AG08395 (cell line): ENCODE data around the gene DRGX.

Source experiments
- DNase-seq: peaks from one replicate; pipeline ENCODE4 v3.0.0; 2012; ENCODE audit warnings: mixed read lengths, low spot score

The DRGX gene

GRCh38 chr10:49361735-49362568, 33.9 kb downstream of the DRGX start:
- DNase-seq = no peak

- no peak for DNase-seq
Observed at GRCh38 chr10:49361178-49361554, 34.7 kb downstream of the DRGX start.

- no peak for DNase-seq
Observed at GRCh38 chr10:49360271-49361177, 35.4 kb downstream of the DRGX start.

DNA sequence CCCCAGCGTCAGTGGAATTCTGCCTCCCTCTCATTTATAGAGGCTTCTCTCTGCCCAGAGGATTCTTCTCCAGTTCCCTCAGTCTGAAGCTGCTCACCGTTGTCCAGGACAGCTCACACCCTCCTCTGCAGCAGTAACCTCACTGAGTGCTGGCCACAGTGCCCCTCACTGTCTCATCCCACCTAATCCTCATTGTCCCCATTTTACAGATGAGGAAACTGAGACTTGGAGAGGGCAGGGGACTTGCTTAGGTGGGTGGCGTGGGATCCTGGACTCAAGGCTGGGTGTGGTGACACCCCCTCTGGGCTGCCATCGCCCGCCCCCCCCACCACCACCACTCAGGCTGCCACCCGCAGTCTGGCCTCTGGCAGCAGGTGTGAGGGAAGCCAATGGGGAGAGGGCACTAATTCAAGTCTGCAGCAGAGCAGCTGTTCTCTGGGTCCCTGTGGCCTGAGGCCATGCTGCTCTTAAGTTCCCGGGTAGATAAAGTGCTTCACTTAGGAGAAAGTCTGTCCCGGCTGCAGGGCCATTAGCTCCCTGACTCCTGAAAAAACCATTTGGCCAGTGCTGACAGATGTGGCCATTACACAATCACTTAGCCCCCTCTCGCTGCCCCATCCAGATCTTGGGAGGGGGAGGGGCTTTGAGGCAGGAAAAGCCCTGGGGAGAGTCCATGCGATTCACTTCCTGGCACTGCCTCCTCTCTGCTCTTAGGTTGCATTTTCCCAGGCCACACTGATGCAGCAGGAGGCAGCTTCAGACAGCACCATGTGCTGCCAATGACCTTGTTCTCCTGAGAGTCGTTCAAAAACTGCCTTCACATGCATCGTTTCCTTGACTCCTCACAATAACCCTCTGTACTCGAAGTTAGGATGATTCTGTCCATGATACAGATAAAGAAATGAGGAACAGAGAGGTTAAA, 36.3 kb downstream of the DRGX start:
- no peak for DNase-seq

- DNase-seq = no peak
Observed at GRCh38 chr10:49357910-49358309, 38.0 kb downstream of the DRGX start.

DNA sequence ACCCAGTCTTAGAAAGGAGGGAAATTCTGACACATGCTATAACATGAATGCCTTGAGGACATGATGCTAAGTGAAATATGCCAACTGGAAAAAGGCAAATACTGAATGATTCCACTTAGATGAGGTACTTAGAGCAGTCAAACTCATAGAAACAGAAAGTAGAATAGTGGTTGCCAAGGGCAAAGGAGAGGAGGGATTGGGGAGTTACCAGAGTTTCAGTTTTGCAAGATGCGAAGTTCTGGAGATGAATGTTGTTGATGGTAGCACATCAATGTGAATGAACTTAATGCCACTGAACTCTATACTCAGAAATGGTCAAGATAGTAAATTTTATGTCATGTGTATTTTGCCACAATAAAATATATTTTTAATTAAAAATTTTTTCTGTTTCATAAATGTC, 38.9 kb downstream of the DRGX start:
- DNase-seq = no peak

GRCh38 chr10:49356181-49356580, 39.7 kb downstream of the DRGX start:
- DNase-seq = no peak

DNA sequence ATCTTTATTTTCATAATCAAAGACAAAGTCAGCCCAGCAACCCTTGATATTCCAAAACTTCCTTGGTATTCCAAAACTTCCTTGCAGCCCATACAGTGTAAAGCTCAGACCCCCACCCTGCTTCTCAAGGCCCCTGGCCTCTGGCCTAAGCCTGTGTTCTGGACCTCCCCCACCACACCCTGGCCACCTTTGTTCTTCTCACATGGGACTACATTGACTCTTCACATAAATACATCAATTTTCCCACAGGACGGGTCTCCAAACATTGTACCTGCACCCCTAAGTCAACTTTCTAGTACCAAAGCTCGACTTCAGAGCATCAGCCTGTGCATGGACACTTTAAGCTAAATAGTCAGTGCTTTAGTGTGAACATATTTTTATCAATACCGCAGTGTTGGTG, 40.7 kb downstream of the DRGX start:
- DNase-seq = no peak

- no peak for DNase-seq
Observed at GRCh38 chr10:49354593-49354992, 41.3 kb downstream of the DRGX start.

DNA sequence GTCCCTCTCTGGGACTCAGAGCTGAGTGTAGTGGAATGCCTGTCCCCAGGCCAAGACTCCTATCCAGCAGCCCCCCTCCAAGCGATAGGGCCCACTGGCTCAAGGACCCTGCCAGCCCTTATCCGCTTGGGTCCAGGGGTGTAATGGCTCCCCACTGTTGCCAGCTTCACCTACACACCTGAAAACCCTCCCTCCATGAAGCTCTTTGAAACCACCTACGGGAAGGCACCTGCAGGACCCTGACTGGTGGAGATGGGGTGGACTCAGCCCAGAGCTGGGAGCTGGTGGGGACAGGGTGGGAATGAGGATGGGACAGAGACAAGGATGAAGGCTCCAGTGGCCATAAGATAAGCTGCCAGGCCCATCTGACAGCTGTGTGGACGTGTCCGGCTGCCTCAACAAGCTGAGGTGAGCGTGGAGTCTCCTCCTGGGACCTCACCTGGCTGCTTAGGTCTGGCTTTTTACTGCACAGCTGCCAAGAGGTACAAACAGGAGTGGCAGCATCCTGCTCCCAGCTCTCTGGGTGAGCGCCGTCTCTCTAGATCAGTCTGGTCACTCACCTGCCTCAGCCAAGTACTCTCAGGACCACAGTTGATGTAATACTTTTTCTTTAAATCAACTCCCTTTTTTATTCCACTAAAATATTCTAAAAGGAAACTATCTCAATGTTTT, 41.9 kb downstream of the DRGX start:
- DNase-seq = no peak

- no peak for DNase-seq
Observed at GRCh38 chr10:49353026-49353894, 42.6 kb downstream of the DRGX start.

- DNase-seq = no peak
Observed at GRCh38 chr10:49352323-49352722, 43.6 kb downstream of the DRGX start.

DNA sequence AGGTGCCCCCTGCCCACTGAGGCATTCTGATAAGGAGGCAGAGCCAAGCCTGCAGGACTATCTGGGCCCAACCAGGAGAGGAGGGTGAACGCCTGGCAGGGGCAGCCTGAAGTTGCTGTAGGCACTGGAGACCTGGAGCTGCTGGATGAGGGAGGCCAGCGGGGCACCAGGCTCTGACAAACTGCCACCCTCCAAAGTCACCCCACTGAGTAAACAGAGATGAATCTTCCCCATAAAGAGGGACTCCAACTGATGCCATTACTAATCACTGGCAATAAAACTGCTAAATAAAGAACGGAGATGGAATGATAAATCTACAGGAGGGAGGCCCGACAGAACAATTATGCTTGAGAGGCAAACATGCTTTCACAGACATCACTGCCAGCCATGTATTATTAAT, 44.2 kb downstream of the DRGX start:
- no peak for DNase-seq

DNA sequence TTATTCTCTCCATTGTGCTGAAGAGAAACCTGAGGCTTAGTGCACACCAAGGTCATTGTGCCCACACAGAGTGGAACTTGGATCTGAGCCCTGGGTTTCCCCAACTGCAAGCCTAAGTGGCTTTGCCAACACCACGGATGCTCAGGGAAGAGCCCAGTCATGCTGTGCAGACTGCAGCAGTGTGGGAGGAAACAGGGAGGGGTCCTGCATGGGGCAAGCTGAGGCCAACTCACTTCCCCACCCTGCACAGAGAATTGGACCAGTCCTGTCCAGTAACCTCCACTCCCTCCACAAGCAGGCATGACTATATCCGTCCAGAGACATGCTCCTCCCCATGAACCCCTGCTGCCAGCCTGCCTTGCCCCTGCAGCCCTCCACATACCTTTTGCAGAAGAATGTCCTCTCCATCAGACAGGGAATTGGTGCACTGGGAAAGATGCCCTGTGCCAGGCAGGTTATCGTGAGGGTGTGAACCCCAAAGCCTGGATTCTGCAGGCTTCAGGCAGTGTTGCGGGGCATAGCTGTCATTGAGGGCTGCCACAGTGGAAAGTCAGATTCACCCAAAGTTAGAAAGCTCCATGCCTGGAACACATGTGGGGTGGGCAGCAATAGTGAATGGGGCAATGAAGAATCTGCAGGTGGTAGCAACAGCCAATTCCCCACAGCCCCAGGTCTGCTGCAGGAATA, 44.9 kb downstream of the DRGX start:
- DNase-seq = no peak

DNA sequence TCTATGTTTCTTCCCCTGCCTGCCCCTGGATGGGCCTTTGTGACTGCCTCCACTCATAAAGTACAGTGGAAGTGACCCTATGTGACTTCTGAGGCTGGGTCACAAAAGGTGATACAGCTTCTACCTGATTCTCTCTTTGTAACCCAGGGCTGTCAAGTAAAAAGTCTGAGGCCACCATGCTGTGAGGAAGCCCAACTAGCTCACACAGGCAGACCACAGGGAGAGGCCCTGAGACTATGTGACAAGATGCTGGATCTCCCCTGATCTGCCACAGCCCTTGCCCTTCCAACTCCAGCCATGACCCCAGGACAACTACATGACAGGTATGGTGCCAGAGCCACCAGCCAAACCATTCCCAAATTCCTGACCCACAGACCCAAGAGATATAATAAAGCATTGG, 45.8 kb downstream of the DRGX start:
- DNase-seq = no peak

GRCh38 chr10:49349390-49349789, 46.5 kb downstream of the DRGX start:
- DNase-seq = no peak

DNA sequence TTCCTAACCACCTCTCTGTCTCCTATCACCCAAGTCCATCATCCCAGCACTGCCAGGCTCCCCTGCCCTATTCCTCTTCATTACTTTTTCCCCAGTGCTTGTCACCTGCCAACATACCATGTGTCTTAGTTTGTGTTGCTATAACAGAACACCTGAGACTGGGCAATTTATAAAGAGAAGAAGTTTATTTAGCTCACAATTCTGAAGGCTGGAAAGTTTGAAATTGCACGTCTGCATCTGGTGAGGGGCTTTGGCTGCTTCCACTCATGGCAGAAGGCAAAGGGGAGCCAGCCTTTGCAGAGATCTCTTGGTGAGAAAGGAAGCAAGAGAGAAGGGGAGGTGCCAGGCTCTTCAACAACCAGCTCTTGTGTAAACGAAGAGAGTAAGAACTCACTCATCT, 47.3 kb downstream of the DRGX start:
- no peak for DNase-seq

GRCh38 chr10:49347827-49348226, 48.1 kb downstream of the DRGX start:
- no peak for DNase-seq

DNA sequence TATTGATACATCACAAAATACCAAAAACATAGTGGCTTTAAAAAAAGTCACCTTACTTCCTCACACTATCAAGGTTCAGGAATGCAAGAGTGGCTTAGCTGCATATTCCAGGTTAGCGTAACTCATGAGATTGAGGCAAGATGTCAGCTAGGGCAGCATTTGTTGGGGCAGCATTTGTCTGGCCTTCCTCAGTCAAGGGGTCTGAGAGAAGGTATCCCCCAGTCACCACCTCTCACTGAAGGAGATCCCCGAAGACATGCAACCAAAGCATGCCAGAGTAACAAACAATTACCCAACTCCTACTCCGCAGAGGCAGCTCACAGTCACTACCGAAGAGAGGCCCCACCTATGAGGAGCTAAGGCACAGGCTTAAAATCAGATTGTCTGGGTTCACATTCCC, 48.5 kb downstream of the DRGX start:
- no peak for DNase-seq

GRCh38 chr10:49344840-49345239, 51.0 kb downstream of the DRGX start:
- no peak for DNase-seq
